Stimulated activated CD8-positive, alpha-beta memory T cell treated with anti-CD3 and anti-CD28 coated beads, Interleukin-15, amount 100 ng/mL, for 48 hours (primary cell): Measurements from ENCODE around the gene AREL1.

ENCODE experiments used
- DNase-seq, 2 donors: peaks; one replicate each; pipeline ENCODE4 v3.0.0-alpha.2; 2020; ENCODE audit warnings: low read depth in 2 of 2

AREL1 gene

DNA sequence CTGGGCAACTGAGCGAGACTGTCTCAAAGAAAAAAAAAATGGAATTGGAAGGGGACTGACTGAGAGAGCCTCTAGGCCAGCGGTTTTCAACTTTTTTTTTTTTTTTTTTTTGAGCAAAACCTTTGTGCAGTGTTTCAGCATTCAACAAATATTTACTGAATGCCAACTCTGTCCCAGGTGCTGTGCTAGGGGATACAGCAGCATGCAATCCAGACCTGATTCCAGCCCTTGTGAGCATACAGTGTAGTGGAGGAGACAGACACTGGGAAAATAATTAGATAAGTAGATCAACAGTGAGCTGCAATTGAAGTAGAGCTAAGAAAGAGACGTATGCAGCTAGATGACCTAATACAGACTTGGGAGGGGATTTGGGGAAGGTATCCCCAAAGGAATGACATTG is 77.0 kb downstream of the AREL1 start:
- DNase-seq: no peak

DNA sequence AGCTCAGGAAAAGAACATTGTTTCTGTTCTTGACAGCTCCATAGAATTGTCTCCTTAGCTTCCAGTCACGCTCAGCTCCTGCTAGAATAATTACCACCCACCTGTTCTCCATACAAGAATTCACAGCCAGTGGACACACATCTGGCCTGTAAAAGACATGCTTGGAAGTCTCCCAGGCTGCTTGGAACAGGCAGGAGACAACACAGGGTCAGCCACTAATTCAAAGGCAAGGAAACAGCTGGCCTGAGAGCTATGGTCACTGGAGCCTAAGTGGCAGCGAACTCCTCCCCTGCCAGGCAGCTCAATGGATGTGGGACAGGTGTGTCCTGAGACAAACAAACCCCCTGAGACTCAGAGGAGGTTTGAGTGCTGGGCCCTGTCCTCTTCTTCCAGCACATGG is 77.9 kb downstream of the AREL1 start:
- no peak for DNase-seq

DNA sequence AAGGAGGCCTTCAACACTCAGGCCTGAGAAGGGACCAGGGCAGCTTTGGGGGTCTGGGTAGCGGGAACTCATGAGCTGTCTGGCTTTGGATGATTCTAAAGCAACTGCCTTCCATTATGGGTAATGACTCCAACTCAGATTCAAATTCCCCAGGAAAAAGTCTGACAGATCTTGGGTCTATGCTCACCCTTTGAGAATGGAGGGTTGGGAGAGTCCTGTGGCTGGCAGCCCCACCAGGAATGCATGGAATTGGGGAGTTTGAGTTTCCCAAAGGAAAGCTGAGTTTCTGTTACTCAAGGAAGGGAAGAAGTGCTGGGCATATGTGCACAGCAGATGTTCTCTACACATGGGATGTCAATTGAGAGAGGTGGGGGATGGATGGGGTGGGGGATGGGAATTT is 78.4 kb downstream of the AREL1 start:
- no peak for DNase-seq

DNA sequence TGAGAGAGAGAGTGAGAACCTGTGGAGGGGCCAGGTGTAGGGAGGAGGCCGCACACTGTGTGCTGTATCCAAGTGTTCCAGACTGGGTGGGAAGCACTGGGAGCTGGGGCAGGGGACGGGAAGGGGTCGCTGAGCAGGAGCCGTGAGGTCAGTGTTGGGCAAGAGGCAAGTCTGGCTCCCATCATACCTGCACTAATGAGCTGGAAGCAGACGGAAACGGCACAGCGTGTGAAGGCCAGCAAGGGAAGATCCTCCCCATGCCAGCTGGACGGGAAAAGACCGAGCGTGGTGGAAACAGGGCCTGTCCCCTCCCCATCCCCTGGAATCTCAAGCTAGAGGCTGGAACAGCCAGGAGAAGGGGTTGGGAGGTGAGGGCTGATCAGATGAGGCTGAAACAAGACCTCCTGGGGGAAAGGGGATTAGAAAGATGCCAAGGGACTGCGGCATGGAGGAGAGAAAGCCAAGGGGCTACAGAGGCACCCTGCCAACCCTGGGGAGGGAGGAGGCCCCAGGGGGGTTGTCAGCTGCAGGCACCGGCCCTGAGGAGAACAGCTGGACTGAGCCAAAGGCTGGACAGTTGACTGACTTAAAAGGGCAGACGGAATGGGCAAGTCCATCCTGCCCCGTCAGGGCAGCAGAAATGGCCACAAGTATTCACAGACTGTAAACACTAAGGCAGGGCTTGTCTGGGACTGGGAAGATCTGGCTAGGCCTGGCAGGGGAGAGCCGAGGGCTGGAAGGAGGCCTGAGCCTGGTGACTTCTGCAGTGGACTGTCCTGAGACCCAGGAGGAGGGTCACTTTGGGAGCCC is 81.8 kb downstream of the AREL1 start:
- DNase-seq: no peak

DNA sequence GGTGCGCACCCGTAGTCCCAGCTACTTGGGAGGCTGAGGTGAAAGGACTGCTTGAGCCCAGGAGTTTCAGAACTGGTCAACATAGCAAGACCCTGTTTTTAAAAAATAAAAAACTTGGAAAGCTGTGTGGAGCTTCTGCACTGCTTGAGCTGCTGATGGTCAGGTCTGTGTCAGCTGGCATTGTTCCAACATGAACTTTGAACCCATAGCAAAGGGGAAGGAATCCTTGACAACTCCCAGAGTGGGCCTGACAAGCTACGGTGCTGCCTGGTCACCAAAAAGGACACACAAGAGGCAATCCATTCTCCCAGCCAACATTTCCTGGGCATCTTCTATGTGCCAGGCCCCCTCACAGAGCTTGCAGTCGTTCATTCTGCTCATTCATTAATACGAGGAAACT is 84.5 kb downstream of the AREL1 start:
- DNase-seq: no peak

DNA sequence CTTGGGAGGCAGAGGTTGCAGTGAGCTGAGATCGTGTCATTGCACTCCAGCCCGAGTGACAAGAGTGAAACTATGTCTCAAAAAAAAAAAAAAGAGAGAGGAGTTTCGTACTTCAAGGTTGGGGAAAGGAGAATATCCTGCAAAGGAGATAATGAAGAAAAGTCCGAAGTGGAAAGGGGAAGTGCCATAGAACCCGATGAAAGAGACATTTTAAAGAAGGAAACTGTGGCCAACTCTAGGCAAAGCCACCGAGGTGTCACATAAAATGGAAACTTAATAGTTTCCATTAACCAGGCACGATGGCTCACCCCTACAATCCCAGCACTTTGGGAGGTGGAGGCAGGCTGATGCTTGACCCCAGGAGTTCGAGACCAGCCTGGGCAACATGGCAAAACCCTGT is 85.8 kb downstream of the AREL1 start:
- no peak for DNase-seq

DNA sequence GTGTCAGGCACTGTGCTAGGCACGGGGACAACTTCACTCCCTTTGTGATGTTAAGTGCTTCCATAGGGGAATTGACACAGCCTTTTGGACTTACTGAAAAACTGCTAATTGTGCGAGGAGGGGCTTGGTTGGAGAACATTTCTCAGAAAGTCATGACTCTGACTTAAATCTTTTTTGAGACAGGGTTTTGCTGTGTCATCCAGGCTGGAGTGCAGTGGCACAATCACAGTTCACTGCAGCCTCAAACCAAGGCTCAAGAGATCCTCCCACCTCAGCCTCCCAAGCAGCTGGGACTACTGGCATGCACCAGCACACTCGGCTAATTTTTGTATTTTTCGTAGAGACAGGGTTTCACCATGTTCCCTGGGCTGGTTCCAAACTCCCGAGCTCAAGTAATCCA is 90.6 kb downstream of the AREL1 start:
- DNase-seq: no peak

DNA sequence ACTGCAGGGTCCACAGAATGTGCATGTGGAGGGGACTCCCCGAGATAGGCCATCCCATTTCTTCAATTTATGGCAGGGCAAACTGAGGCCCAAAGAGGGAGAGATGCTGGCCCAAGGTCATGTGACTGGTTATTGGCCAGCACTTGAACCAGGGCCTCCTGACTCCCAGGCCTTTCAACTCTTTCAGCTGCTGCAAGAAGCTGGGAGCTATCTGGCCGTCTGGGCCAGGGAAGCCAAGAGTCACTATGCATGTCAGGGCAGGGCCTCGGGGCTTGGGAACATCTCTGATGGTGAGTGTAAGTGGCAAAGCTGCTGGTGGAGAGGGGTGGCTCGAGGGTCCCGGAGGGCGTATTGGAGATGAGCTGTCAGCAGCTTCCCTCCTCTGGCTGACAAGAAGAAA is 91.3 kb downstream of the AREL1 start:
- DNase-seq: no peak

DNA sequence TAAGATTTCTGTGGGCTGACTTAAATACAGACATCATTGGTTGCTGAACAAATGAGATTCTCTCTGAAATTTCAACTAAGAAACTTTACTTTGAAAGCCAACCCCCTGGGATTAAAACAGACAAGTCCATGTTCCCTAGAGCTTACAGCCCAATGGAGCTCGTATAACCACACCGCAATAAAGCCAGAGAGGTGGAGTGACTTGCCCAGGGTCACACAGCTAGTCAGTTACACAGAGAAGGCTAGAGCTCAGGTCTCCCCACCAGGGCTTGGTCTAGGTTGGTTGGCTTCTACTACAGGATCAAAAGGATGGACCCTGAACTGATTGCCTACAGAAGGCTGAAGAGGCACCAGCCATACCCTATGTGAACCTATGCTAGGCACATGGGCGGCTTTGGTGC is 92.0 kb downstream of the AREL1 start:
- no peak for DNase-seq

DNA sequence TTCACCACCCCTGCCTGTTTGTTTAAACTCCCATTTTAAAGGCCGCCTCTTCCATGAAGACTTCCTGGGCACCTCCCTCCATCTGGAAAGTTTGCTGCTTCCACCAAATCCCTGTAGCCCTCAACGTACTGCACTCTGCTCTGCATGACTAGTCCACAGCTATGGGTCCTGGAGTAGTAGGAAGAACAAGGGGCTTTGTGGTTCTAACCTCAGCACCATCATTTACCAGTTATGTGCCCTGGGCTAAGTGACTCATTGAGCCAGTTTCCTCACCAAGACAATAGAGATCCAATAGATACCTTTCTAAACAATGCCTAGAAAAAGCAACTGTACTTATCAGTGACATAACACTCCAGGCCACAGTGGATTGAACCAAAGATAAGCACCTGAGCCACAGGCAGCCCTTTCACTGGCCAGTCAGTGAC is 92.4 kb downstream of the AREL1 start:
- peak; percentile 26 to 40 for DNase-seq

DNA sequence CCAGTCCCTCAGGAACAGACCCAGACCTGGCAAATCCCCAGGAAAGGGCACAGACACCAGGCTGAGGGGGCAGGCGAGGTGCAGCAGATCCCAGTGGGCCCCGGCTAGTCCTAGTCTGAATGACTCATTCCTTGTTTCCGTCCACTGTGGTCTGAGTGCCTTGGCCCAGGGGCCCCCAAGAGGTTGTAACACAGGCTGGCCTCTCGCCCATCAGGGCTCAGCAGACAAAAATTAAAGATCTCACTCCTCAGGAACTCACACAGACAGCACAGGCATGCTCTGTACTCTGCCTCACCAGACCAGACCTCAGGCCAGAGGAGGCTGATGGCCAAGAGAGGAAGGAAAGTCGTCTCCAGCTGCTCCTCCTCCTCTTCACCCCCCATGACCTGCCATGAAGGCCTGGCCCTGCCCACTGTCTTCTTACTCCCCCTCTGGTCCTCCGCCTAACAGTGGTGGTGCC is 93.2 kb downstream of the AREL1 start:
- no peak for DNase-seq

DNA sequence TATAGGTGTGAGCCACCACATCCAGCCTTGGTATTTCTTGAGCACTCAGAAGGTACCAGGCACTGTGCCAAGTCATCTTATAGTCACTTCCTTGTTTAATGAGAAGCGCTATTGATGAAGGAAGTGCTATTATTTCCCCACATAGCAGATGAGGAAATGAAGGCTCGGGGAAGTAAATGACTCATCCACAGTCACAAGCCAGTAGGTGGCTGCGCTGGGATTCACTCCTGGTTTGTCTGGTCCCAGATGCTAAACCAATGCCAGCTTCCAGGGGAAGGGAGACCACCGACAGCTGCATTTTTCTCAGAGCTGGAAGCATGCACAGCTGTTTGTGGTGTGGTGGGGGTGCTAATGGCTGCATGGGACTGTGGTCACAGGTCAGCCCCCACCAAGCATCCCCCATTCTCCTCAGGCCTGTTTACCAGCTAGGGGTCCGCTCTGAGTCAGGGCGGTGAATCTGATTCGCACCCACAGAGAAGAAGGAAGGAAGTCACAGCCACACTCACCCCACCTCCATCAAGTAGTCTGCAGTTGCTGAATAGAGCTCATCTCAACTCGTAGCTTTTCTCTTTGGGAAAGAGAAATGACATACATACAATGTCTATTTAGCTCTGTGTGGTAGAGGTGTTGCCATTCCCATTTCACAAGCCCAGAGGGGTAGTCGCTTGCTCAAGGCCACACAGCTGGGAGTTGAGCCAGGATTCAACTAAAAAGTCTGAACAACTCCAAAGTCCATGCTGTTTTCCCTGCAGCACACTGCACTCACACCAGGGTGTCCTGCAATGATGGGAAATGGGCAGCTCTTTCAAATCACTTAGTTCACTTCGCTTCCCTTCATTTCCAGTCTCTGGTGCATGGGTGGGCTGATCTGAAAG is 94.6 kb downstream of the AREL1 start:
- DNase-seq: peak; percentile 69 to 71

DNA sequence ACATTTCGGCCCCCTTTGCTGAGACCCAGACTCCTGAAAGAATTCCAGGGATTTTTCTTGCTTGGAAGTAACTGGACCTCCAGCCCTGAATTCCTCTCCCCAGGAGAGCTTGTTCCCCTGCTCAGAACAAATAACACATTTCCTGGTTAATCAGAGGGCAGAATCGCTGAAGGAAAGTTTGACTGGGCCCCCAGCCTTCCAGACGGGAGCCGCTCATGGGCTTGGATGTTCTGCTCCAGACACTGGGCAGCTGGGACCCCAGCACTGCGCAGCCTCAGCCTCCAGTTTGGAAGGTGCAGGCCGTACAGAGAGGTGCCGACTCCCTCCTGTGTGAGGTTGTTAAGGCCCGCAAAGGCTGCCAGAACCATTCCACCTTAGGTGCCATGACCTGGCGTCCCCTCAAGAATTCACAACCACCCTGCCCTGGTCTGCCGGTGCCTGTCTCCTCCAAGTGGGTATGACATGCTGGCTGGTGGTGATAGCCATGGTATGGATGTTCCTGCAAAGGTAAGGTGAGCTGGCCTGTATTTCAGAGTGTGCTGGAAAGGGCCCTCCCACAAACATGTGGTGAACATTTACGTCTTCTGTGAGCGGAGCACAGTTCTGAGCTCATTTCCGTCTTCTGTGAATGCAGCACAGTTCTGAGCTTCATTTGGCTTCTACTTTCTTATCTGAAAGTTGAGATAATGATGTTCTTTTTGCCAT is 95.7 kb downstream of the AREL1 start:
- DNase-seq: no peak

DNA sequence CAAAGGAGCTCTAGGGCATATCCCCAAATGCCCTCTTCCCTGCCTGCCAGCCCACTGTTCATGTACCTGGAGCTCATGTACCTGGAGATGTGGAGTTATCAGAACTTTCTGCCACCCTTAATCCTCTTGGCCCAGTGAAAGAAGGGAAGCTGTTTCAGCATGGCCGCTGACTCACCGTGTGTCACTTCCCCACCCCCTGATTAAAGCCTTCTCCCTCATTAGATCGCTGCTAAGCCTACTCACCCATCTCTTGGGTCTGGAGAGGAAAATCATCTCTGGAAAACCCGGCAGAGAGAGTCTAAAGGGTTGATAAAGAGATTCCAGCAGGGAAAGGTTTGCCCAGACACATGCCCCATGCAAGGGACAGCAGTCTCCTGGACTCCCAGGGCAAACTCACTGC is 96.4 kb downstream of the AREL1 start:
- no peak for DNase-seq

DNA sequence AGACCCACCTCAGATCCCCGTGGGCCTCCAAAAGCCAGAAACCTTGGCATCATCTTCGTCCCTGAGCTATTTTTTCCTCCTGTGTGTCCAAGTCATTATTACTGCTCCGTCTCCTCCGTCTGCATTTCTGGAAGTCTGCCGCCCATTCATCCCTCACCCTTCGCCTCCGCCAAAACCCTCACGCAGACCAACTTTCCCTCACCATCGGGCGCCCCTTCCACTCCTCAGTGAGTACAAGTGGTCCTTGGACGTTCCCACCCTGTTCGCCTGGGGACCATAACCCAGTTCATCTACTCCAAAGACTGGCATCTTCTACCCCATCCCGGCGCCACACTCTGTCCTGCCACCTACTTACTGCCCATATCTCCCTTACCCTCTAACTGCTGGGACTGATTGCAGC is 97.1 kb downstream of the AREL1 start:
- no peak for DNase-seq

DNA sequence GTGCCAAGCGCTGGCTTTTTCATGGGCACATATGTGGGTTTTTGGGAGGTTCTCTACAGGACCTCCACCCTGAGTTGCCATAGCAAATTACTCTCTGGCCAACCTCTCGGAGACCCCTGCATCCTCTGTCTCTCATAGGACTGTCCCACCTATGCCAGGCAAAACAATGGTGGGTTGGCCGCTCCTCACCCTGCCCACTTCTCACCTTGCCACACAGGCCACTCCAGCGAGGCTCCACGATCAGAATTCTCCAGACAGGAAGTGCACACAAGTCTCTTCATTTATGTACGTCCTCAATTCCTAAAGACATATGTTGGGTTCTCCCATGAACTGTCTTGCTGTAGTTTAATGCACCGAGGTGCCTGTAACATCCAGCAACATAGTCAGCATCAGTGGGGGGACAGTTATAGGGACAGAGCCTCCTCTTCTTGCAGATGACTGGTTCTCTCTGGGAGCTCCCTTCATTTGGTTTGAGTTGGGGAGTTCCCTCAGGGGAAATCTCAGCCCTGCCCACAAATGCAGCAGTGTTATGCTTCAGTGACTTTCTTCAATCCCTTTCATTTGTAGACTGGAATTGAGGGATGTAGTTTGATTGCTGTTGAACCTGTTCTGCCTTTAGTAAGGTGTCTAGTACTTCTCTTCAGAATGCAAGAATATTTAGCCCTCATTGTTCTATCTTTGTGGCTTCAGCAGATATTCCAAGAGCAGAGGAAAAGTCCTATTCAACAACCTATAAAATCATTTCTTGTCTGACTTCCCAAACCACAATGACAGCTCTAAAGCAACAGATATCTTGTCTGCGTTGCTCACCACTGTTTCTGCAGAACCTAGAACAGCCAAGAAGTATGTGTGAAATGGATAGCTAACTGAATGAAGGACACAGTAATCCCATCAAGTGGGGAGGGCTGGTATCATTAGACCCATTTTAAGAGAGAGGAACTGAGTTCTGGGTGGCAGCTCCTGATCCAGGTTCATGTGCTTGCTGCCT is 98.1 kb downstream of the AREL1 start:
- no peak for DNase-seq

DNA sequence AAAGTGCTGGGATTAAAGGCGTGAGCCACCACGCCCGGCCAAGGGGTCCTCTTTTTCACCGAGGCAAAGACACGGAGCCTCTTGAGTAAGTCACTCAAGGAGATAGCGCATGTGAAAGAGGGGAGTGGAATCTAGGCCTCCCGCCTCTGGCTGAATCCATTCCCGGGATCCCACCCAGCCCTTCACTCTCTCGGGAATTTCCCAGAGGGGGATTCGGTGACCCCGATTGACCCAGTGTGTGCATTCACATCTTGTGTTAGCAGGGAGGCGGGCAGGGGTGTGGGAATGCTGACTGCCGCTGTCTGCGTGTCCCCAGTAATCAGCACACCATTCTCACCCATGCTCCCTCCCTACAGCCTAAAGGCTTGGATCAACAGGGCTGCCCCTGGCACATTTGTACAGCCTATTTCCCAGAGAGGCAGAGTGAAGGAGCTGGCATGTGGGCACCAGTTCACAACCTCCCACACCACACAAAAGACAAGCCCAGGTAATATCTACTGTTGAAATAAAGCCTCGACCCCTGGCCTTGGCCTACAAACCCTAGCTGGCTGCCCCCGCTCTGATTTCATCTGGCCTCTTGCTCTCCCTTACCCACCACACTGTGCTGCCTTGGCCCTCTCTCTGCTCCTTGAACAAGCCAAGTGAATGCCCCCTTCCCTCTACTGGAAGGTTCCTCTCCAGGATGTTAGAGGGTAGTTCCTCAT is 99.5 kb downstream of the AREL1 start:
- no peak for DNase-seq

DNA sequence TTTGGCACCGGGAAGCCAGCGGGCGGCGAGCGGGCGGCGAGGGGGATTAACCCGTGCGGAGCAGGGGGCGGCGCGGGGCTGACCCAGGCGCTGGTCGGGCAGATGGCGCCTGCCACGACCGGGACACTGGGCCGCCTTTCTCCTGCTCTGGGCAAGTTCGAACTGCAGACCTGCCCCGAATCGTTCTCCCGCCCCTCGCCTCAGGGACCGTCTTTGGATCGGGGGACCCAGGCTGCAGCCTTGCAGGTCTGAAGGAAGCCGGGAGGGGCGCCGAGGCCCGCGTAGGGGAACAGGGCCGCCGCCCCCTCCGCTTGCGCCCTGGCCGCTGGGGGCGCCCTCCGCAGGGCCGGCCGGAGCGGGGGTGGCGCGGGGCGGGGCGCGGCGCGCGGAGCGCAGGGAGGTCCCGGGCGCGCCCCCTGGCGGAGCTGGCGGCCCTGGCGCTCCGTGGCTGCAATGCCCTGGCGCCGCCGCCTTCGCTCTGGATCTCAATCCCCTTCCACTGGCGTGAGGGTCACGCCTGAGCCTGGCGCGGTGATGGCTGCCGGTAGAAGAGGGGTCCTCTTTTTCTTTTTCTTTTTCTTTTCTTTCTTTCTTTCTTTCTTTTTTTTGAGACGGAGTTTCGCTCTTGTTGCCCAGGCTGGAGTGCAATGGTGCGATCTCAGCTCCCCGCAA is 100.4 kb downstream of the AREL1 start:
- peak; percentile 76 to 77 for DNase-seq

DNA sequence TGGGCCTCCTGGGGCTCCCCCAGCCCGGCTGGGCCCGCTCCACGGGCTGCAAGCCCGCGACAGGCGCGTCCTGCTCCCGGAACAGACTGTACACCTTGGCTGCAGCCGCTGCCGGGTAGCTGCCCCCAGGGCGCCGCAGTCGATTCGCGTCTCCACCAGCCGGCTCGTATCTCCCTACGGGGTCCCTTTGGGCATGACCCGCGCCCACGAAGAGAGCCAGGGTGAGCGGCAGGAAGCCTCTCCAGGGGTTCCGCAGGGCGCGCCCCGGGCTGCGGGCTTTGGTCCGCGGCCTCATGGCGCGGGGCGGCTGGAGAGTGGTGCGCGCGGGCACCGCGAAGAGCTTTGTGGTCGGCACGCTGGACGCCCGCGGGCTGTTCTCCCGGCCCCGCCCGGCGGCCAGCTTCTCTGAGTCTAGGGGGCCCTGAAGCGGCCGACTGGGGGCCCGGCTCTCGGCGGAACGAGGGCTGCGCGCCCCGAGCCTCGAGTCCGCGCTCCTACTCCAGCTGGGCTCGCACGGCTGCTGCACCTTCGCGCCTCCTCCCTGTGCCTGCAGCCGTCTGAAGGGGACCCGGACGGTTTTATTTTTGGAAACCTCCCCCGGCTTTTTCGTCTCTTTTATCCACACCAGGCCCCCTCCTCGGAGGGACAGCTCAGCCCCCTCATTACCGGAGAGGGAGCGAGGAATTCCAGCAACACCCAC is 101.1 kb downstream of the AREL1 start, which contains the start of gene LTBP2:
LTBP2 (minus strand) TSS at position 588 of the 700 bp plus-strand sequence; CDS start at position 295, 293 bp downstream.
- no peak for DNase-seq
